Left renal pelvis (tissue), 4 donors: ENCODE measurements around the gene SEZ6L. TPM values are rescaled to one million over a fixed set of nuclear protein-coding genes. Genes with fewer than 3 reads are reported as not detected.

Experiments
- DNase-seq, 4 donors: peaks; one replicate each; pipeline ENCODE4 v3.0.0-alpha.2; 2013; ENCODE audit warnings: low read depth in 4 of 4, low spot score in 3 of 4
- polyA plus RNA-seq, 4 donors: library from polyadenylated mRNA; unstranded; fragments of 120-200 nt; gene quantifications; one replicate each; pipeline ENCODE4 v1.2.1, GENCODE V29; 2013; ENCODE audit not compliant: insufficient read length in 4 of 4

Gene SEZ6L
- polyA plus RNA-seq, 4 donors, result 0.13 to 1.3 (median 0.38) TPM

- DNase-seq, result no peak
These were observed 157.5 kb downstream of the SEZ6L start for GRCh38 chr22:26326803-26327202.

GRCh38 chr22:26327306-26327705 is 158.0 kb downstream of the SEZ6L start:
- DNase-seq, result no peak

DNA sequence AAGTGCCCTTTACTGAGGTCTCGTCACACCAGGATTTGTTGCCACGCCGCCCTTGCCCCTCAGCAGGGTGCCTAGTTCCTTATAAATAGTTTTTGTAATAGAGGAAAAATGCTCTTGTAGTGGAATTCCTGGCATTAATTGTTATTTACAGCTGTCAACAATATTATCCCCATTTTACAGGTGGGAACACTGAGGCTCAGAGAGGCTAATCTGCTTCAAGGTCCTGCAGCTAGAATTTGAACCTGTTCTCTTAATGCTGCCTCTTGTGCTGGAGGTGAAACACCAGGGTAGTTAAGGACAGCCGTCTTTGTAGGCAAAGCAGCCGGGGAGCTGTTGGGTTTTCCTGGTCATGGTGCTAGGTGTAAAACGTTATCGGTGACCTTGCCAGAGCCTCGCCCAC is 159.0 kb downstream of the SEZ6L start:
- DNase-seq, result no peak

- peak; percentile 3 to 7 (median 4) for DNase-seq
These were observed 161.8 kb downstream of the SEZ6L start for GRCh38 chr22:26330971-26331625.

DNA sequence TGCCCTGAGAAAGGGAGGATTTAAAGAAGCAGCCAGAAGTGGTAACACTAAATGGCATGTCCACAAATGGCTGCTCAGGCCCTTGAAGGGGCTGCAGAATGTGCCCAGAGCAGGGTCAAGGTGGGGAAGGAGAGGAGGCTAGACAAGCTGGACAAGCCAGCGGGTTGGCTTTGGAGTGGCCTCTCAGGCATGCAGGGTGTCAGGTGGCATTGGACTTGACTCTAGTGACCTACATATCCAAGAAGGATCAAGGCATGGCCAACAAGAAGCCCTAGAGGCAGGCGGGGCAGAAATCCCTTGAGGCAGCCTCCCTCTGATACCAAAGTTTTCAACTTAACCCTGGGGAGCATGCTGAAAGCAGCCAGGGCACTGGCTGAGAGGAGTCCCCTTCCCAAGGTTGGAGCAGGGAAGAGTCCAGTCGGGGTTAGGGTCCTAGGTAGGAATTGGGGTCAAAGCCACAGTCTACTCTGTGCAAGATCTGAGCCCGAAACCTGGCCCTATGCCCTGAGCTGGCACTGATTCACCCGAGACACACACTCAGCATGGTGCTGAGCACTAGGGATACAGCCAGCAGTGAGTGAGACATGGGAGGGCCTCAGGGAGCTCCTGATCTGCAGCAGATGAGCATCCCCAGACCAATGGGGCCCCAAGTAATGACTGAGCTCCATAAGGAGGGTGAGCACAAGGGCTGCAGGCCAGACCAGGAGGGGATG is 164.0 kb downstream of the SEZ6L start:
- no peak for DNase-seq

DNA sequence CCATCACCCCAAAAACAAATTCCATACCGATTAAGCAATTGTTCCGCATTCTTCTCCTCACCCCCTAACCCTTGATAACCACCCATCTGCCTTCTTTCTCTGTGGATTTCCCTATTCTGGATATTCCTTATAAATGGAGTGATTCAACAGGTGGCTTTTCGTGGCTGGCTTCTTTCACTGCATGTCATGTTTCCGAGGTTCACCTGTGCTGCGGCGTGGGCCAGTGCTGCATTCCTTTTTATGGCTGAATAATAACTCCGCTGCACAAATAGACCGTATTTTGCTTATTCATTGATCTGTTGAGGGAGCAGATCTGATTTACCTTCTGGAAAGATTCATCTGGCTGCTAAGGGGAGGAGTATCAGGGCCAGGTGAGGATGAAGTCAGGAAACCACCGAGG is 165.0 kb downstream of the SEZ6L start:
- no peak for DNase-seq

GRCh38 chr22:26336773-26337172 is 167.5 kb downstream of the SEZ6L start:
- no peak for DNase-seq

- no peak for DNase-seq
These were observed 170.5 kb downstream of the SEZ6L start for GRCh38 chr22:26339755-26340154.

DNA sequence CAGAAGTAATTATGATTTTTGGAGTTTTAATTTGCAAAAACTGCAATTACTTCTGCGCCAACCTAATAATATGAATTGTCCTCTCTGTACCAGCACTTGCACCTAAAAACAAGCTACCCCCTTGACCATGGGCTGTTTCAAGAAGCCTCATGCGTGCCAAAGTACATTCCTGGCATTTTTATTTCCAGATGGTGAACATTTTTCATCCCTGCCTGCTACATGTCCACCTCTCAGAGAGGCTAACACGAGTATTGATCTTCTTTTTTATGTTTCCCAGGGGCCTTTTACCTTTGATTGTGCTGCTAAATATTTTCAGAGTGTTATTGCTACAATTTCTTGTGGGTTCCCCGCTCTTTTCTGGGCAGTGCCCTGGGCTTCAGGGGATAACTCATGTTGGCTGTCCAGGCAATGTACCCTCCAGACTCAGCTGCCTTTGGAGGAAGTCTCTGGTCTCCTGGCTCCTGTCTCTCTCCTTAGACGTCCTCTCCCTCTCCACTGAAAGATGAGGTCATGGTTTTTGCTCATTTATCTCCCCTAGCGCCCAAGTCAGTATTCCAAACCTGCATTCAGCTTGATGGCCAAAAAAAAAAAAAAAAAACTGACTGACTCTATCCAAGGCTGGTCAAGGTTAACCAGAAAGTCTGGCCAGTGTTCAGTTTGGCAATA is 173.6 kb downstream of the SEZ6L start:
- DNase-seq, result no peak

DNA sequence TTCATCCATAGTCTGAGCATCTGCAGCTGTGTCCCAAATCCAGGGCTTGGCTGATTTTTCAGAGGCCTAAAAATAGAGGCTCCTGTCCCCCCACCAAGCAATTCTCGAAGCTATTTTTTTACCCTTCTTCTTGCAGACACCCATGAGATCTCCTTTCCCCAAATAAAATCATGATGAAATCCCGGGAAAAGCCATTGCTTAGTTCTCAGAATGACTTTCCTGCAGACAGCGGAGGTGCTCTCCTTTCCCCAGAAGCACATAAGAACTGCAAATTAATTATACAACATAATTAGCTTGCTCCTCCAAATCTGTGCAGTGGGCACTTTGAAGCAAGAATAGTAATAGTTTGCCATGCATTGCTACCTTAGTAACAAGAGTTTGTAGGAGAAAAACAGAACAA is 176.2 kb downstream of the SEZ6L start:
- DNase-seq, result no peak

DNA sequence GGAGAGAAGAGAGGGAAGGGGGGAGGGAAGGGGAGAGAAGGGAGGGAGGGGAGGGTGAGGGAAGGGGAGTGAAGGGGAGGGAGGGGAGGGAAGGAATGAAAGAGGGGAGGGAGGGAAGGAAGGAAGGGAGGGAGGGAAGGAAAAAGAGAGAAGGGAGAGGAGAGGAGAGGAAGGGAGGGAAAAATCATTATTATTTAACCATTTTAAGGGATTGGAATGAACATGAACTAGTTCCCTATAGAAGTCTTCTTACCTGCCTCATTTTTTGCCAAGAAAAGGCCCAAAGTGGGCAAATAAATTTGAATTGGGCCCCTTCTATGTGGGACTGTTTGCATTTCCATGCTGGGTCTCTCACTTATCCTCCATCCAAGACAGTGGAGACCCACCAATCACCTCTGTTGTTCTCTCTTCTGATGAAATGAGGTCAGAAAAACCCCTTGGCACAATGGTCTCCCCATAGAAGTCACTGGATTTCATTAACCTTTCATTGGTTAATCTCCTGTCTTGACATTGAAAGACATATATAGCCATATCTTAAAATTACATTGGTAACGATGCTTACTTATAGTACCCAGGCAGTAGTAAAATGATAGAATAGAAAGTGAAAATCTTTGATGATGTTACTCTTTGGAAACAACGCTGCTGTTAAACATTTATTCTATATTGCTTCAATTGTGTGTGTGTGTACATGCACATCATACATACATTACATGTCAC is 179.7 kb downstream of the SEZ6L start:
- DNase-seq, result no peak

DNA sequence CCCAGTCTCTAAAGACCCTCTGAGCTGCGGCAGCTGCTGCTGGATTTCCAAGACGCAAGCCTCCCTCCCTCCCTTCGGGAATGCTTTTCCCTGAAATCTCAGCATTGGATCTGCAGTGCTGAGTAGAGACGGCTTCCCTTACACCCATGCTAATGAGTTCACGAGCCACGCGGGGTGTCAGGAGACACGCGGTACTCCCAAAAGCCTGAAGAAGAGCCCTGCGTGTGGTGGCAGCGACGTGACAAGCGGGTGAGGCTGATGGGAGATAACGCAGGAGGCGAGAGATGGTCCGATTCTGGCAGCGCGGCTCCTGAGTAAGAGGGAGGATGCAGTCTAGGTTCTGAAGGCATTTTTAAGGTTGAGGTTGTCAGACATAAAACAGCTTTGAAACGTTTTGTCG is 185.4 kb downstream of the SEZ6L start:
- no peak for DNase-seq

- DNase-seq, result no peak
These were observed 188.0 kb downstream of the SEZ6L start for GRCh38 chr22:26357281-26357680.

GRCh38 chr22:26357813-26358212 is 188.6 kb downstream of the SEZ6L start:
- no peak for DNase-seq

GRCh38 chr22:26359156-26359555 is 189.9 kb downstream of the SEZ6L start:
- DNase-seq, result no peak

- peak; percentile 45 to 64 (median 55) for DNase-seq
These were observed 191.1 kb downstream of the SEZ6L start for GRCh38 chr22:26360169-26360885.

DNA sequence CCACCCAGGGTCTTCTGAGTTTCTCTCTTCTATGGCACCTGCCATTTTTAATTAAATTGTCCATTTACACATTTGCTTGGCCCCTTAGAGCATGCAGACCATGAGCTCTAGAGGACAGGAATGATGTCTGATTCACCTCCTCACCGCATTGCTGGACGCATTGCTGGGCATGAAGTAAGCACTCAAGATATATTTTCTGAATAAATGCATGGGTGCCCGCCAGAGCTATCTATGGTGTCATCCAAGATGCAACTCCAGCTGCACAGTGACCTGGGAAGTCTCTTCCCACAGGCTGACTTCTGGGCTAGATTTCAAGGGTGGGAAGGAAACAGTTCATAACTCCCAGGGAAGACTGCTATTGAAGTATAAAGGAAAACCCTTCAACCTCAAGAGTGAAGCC is 193.2 kb downstream of the SEZ6L start:
- no peak for DNase-seq

- peak; percentile 48 to 73 (median 56) for DNase-seq
These were observed 195.1 kb downstream of the SEZ6L start for GRCh38 chr22:26364066-26365015.
